Measurements from ENCODE around the gene RASD2. TPM values are rescaled to one million over a fixed set of nuclear protein-coding genes. Genes with fewer than 3 reads are reported as not detected.

Gene RASD2
- total and polyA plus RNA-seq, 2 donors (not counting 1 experiment from before 2014, with no cell fraction given) = under 0.01 to 0.01 TPM

GRCh38 chr22:35596821-35597220, 56.2 kb downstream of the RASD2 start:
- Histone ChIP-seq H3K4me3 (replicated peaks in 1 of 4; ENCODE audit: control extremely low read depth in 1 of 4, insufficient read depth in 1 of 4, low read depth in 3 of 4, low read length in 4 of 4) (no peak overlapping the region), H3K9ac (ENCODE audit: insufficient read depth, low read length) (no peak overlapping the region), H4K20me1 (ENCODE audit: control insufficient read depth, extremely low read depth, insufficient read depth, low read length) (no peaks in the 10 kb centered on the region), H3K4me1 (ENCODE audit: control insufficient read depth, extremely low read depth, insufficient read depth, low read length) (no peaks in the 10 kb centered on the region), H3K9me3 (ENCODE audit: control insufficient read depth, insufficient read depth, low read depth, low read length) (no peaks in the 10 kb centered on the region), H2AFZ (ENCODE audit: low read length) (no peak overlapping the region), H3K27me3 (ENCODE audit: control insufficient read depth, insufficient read depth, low read length) (peaks cover 3% of the 10 kb centered on the region), H3K4me2 (ENCODE audit: extremely low read depth, insufficient read depth, low read length) (no peak overlapping the region), H3K27ac (ENCODE audit: insufficient read depth, low read length) (no peak overlapping the region), H3K79me2 (ENCODE audit: control insufficient read depth, insufficient read depth, low read length) (no peaks in the 10 kb centered on the region), H3K36me3 (ENCODE audit: control insufficient read depth, insufficient read depth, low read length) (no peaks in the 10 kb centered on the region)
- no peak for TF ChIP-seq CTCF (conservative IDR thresholded peaks at IDR 0.05 in 1 of 2, IDR thresholded peaks at IDR 0.05 in 1 of 2; ENCODE audit: low read depth in 1 of 2, low read length in 2 of 2)
- no peak for DNase-seq (ENCODE audit: low read depth in 2 of 2)

GRCh38 chr22:35597692-35598395, 57.2 kb downstream of the RASD2 start:
- H4K20me1 ChIP-seq (ENCODE audit: control insufficient read depth, extremely low read depth, insufficient read depth, low read length) = no peaks in the 10 kb centered on the region
- no peaks in the 10 kb centered on the region for H3K4me1 ChIP-seq (ENCODE audit: control insufficient read depth, extremely low read depth, insufficient read depth, low read length)
- no peak overlapping the region for H3K27ac ChIP-seq (ENCODE audit: insufficient read depth, low read length)
- H3K4me3 ChIP-seq (replicated peaks in 1 of 4; ENCODE audit: control extremely low read depth in 1 of 4, insufficient read depth in 1 of 4, low read depth in 3 of 4, low read length in 4 of 4) = no peak overlapping the region
- no peaks in the 10 kb centered on the region for H3K36me3 ChIP-seq (ENCODE audit: control insufficient read depth, insufficient read depth, low read length)
- H3K4me2 ChIP-seq (ENCODE audit: extremely low read depth, insufficient read depth, low read length) = no peak overlapping the region
- H3K79me2 ChIP-seq (ENCODE audit: control insufficient read depth, insufficient read depth, low read length) = no peaks in the 10 kb centered on the region
- DNase-seq (ENCODE audit: low read depth in 2 of 2) = no peak
- no peaks in the 10 kb centered on the region for H3K27me3 ChIP-seq (ENCODE audit: control insufficient read depth, insufficient read depth, low read length)
- TF ChIP-seq EZH2 (IDR thresholded peaks at IDR 0.05; ENCODE audit: low read length, missing control alignments) (no peak), CTCF (conservative IDR thresholded peaks at IDR 0.05 in 1 of 2, IDR thresholded peaks at IDR 0.05 in 1 of 2; ENCODE audit: low read depth in 1 of 2, low read length in 2 of 2) (no peak)
- H2AFZ ChIP-seq (ENCODE audit: low read length) = no peak overlapping the region
- no peaks in the 10 kb centered on the region for H3K9me3 ChIP-seq (ENCODE audit: control insufficient read depth, insufficient read depth, low read depth, low read length)
- H3K9ac ChIP-seq (ENCODE audit: insufficient read depth, low read length) = no peak overlapping the region

GRCh38 chr22:35598396-35598710, 57.7 kb downstream of the RASD2 start:
- H3K36me3 ChIP-seq (ENCODE audit: control insufficient read depth, insufficient read depth, low read length) = no peaks in the 10 kb centered on the region
- no peak overlapping the region for H3K4me3 ChIP-seq (replicated peaks in 1 of 4; ENCODE audit: control extremely low read depth in 1 of 4, insufficient read depth in 1 of 4, low read depth in 3 of 4, low read length in 4 of 4)
- no peak for TF ChIP-seq EZH2 (IDR thresholded peaks at IDR 0.05; ENCODE audit: low read length, missing control alignments)
- TF ChIP-seq CTCF (conservative IDR thresholded peaks at IDR 0.05 in 1 of 2, IDR thresholded peaks at IDR 0.05 in 1 of 2; ENCODE audit: low read depth in 1 of 2, low read length in 2 of 2) = no peak
- no peak overlapping the region for H3K9ac ChIP-seq (ENCODE audit: insufficient read depth, low read length)
- DNase-seq (ENCODE audit: low read depth in 2 of 2) = no peak
- H3K9me3 ChIP-seq (ENCODE audit: control insufficient read depth, insufficient read depth, low read depth, low read length) = no peaks in the 10 kb centered on the region
- H3K79me2 ChIP-seq (ENCODE audit: control insufficient read depth, insufficient read depth, low read length) = no peaks in the 10 kb centered on the region
- H3K27ac ChIP-seq (ENCODE audit: insufficient read depth, low read length) = no peak overlapping the region
- H3K27me3 ChIP-seq (ENCODE audit: control insufficient read depth, insufficient read depth, low read length) = no peaks in the 10 kb centered on the region
- H3K4me2 ChIP-seq (ENCODE audit: extremely low read depth, insufficient read depth, low read length) = no peak overlapping the region
- no peak overlapping the region for H2AFZ ChIP-seq (ENCODE audit: low read length)
- no peaks in the 10 kb centered on the region for H4K20me1 ChIP-seq (ENCODE audit: control insufficient read depth, extremely low read depth, insufficient read depth, low read length)
- no peaks in the 10 kb centered on the region for H3K4me1 ChIP-seq (ENCODE audit: control insufficient read depth, extremely low read depth, insufficient read depth, low read length)

Data from fibroblast of lung (primary cell).